ENCODE measurements around the gene GBP5.

DNA sequence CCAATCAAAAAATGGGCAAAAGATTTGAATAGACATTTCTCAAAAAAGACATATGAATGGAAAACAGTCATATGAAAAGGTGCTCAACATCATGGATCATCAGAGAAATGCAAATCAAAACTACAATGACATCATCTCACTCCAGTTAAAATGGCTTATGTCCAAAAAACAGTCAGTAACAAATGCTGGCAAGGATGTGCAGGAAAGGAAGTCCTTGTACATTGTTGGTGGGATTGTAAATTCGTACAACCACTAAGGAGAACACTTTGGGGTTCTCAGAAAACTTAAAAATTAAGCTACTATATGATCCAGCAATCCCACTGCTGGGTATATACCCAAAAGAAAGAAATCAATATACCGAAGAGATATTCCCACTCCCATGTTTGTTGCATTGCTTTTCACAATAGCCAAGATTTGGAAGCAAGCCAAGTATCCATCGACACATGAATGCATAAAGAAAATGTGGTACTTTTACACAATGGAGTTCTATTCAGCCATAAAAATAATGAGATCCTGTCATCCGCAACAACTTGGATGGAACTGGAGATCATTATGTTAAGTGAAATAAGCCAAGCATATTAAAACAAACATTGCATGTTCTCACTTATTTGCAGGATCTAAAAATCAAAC, 17.9 kb downstream of the GBP5 start:
- TF ChIP-seq POLR2A (IDR thresholded peaks at IDR 0.05; ENCODE audit: low read depth, low read length) (no peak), POLR2AphosphoS5 (IDR thresholded peaks at IDR 0.05; ENCODE audit: low read depth, low read length) (no peak), TAF1 (IDR thresholded peaks at IDR 0.05; ENCODE audit: borderline replicate concordance, low read depth, low read length) (no peak)
